ENCODE results near the gene RDH8. TPM values are rescaled to one million over a fixed set of nuclear protein-coding genes. Genes with fewer than 3 reads are reported as not detected.

RDH8 gene
- total and polyA plus RNA-seq, 2 donors (not counting 3 experiments of a cell fraction or from before 2014, with no cell fraction given): not detected

GRCh38 chr19:10027158-10027997, 14.1 kb downstream of the RDH8 start:
- CTCF ChIA-PET: interaction anchor here (0.7 to 4.7 kb wide), 24 partner anchors 9 to 401 kb away, joined by 3 to 191 read pairs (median 5); no protein-coding TSS in a partner anchor
- H3K4me1 ChIP-seq (ENCODE audit: control insufficient read depth, extremely low read depth, insufficient read depth, low read length): peaks cover 4% of the 10 kb centered on the region
- no peaks in the 10 kb centered on the region for H3K79me2 ChIP-seq (ENCODE audit: control insufficient read depth, insufficient read depth, low read length)
- no peaks in the 10 kb centered on the region for H3K9me1 ChIP-seq (replicated peaks; ENCODE audit: control insufficient read depth, extremely low read depth, insufficient read depth, low read length)
- peak; percentile 89 for FAIRE-seq
- TF ChIP-seq FOS (IDR thresholded peaks at IDR 0.05; ENCODE audit: borderline replicate concordance, insufficient read depth, low read length) (no peak), POLR2AphosphoS5 (IDR thresholded peaks at IDR 0.05; ENCODE audit: insufficient read depth, low read depth, low read length) (peak; percentile 54), POLR2A (IDR thresholded peaks at IDR 0.05; ENCODE audit: low read depth, low read length) (no peak), MYC (IDR thresholded peaks at IDR 0.05; ENCODE audit: low read depth, low read length) (peak; percentile 81), GATA2 (IDR thresholded peaks at IDR 0.05; ENCODE audit: insufficient read depth, insufficient read length, low read depth, low read length) (no peak), CTCF (IDR thresholded peaks at IDR 0.05; ENCODE audit: extremely low read depth in 1 of 2, insufficient read depth in 1 of 2, low read depth in 1 of 2, low read length in 2 of 2) (peak; percentile 93 to 98), JUN (IDR thresholded peaks at IDR 0.05; ENCODE audit: borderline replicate concordance, insufficient read depth, insufficient read length, low read depth) (no peak), EZH2 (IDR thresholded peaks at IDR 0.05; ENCODE audit: borderline replicate concordance, low read depth, low read length, severe bottlenecking) (no peak)
- TF ChIP-seq, protein P1, sequence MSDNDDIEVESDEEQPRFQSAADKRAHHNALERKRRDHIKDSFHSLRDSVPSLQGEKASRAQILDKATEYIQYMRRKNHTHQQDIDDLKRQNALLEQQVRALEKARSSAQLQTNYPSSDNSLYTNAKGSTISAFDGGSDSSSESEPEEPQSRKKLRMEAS (IDR thresholded peaks at IDR 0.05; ENCODE audit: insufficient read depth, insufficient read length): peak; percentile 96
- H3K4me2 ChIP-seq (ENCODE audit: insufficient read depth, low read length): no peak overlapping the region
- H3K9me3 ChIP-seq (replicated peaks; ENCODE audit: control insufficient read depth, insufficient read depth, low read length): no peaks in the 10 kb centered on the region
- intact Hi-C loops (cut with micrococcal nuclease) (loop anchor here (1.0 to 2.0 kb wide), 3 partner anchors 27 to 891 kb away; no protein-coding TSS in a partner anchor), dilution Hi-C loops (cut with MboI; ENCODE audit: extremely low pct_ligation_motif_present, low sequenced_read_pairs) (no loop called here)
- no TSS peak for BruUV-seq (replicated peaks)
- H4K20me1 ChIP-seq (replicated peaks; ENCODE audit: control insufficient read depth, extremely low read depth, insufficient read depth, low read length): no peaks in the 10 kb centered on the region
- peaks cover 3 to 4% of the 10 kb centered on the region in 2 experiments for H3K27me3 ChIP-seq (ENCODE audit: control insufficient read depth in 2 of 2, insufficient read depth in 2 of 2, low read length in 2 of 2)
- H3K4me3 ChIP-seq (replicated peaks in 1 of 3; ENCODE audit: insufficient read depth in 1 of 3, low read depth in 1 of 3, low read length in 3 of 3): no peak overlapping the region
- H3K9ac ChIP-seq (replicated peaks; ENCODE audit: extremely low read depth, insufficient read depth, low read length): no peak overlapping the region
- no peak overlapping the region for H2AFZ ChIP-seq (ENCODE audit: low read depth, low read length)
- no peak overlapping the region for H3K27ac ChIP-seq (ENCODE audit: insufficient read depth, low read depth, low read length)
- peak; percentile 92 for DNase-seq (ENCODE audit: low read depth, low spot score)
- POLR2A ChIA-PET: no interaction called here
- H3K36me3 ChIP-seq (ENCODE audit: control insufficient read depth in 2 of 2, extremely low read depth in 1 of 2, insufficient read depth in 2 of 2, low read length in 2 of 2): no peaks in the 10 kb centered on the region

All from endothelial cell of umbilical vein (primary cell).